Astrocyte of the cerebellum (primary cell): ENCODE data around the gene WSCD1.
A peak's percentile ranks its signal among the peaks of the same experiment; 100 is the strongest.

Source experiments
- DNase-seq: peaks from one replicate; pipeline ENCODE4 v3.0.0-alpha.2; 2011; ENCODE audit warnings: low read depth
- H3K4me3 ChIP-seq: 2 replicates; pipeline ENCODE4 v1.5.1; 2011; ENCODE audit warnings: mild to moderate bottlenecking, low read depth, low read length, moderate library complexity
- in situ Hi-C: cut with HindIII; loops from 2 replicates; pipeline ENCODE4 v1.10.0; 2017; ENCODE audit warnings: low sequenced_read_pairs
- TF ChIP-seq, protein P1 (sequence below): IDR thresholded peaks from 2 replicates; pipeline ENCODE4 v1.5.1; 2012; ENCODE audit warnings: low read length, low read depth, moderate library complexity, mild to moderate bottlenecking; ENCODE audit errors: missing control alignments

WSCD1 gene

DNA sequence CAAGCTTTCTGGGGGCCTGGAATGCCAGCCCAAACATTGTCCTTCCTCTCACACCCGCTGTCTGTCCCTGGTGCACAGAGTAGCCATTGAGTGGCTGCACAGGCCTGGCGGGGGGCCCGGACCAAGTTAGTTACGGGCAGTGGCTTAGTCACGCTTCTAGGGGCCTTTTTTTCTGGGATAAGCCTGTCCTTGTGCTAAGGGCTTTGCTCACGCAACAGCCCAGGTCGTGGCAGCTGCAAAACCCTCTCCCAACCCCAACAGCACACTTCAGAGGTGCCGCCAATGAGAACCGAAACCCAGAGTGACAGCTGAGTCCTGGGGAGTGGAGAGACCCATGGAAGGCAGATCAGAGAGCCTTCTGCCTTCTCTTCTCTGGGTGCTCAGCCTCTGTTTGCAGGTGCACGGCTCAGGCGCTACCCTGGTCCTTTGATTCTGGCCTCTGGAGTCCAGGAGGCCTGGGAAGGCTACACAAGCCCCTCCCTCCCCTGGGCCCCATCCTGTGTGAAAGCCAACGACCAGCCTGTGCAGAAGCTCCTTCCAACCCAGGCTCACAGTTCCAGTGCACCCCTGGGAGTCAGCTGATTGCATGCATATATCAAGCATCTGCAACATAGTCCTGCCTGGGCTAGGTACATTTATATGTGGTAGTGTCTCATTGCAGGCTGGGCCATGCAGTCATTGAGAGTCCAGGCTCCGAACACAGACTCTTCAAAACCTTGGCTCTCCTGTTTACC, 9.1 kb downstream of the WSCD1 start:
- peak; percentile 34 for DNase-seq
- H3K4me3 ChIP-seq, result no peak overlapping the region
- in situ Hi-C loops, result no loop called here
- TF ChIP-seq, protein P1, sequence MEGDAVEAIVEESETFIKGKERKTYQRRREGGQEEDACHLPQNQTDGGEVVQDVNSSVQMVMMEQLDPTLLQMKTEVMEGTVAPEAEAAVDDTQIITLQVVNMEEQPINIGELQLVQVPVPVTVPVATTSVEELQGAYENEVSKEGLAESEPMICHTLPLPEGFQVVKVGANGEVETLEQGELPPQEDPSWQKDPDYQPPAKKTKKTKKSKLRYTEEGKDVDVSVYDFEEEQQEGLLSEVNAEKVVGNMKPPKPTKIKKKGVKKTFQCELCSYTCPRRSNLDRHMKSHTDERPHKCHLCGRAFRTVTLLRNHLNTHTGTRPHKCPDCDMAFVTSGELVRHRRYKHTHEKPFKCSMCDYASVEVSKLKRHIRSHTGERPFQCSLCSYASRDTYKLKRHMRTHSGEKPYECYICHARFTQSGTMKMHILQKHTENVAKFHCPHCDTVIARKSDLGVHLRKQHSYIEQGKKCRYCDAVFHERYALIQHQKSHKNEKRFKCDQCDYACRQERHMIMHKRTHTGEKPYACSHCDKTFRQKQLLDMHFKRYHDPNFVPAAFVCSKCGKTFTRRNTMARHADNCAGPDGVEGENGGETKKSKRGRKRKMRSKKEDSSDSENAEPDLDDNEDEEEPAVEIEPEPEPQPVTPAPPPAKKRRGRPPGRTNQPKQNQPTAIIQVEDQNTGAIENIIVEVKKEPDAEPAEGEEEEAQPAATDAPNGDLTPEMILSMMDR, result no peak

DNA sequence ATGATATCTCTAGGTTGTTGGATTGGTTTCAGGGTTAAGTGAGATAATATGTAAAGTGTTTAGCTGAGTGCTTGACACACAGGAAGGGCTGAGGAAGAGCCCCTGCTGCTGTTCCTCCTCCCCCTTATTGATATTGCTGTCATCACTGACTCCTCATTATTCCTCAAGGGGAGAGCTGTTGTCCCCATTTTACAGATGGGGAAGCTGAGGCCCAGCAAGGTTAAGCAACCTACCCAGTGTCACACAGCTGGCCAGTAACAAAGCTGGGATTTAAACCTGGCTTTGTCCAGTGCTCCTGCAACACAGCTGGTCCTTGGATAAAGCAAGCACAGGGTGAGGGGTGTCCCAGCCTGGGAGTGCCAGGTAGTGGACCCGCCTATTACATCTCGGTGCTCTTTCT, 9.8 kb downstream of the WSCD1 start:
- in situ Hi-C loops, result no loop called here
- TF ChIP-seq, protein P1, result no peak
- H3K4me3 ChIP-seq, result no peak overlapping the region
- DNase-seq, result no peak

DNA sequence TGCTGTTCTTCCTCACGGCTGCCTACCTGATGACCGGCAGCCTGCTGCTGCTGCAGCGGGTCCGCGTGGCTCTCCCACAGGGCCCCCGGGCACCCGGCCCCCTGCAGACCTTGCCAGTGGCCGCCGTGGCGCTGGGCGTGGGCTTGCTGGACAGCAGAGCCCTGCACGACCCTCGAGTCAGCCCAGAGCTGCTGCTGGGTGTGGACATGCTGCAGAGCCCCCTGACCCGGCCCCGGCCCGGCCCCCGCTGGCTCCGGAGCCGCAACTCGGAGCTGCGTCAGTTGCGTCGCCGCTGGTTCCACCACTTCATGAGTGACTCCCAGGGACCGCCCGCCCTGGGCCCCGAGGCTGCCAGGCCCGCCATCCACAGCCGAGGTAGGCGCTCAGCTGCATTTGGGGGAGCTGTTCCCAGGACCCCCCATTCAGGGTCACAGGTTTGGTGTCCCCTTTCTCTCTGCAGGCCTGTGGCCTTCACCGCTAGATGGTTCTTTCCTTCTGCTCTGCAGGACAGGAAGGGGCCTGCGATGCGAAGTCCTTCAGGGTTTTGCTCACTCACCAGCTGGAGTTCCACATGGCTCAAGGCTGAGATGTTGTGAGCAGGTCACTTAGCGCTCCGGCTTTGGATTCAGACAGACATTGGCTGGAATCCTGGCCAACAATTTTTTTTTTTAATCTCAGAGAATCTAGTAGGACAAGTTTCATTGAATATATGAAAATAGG, 10.7 kb downstream of the WSCD1 start:
- in situ Hi-C loops, result no loop called here
- no peak for DNase-seq
- TF ChIP-seq, protein P1, result no peak
- no peak overlapping the region for H3K4me3 ChIP-seq

DNA sequence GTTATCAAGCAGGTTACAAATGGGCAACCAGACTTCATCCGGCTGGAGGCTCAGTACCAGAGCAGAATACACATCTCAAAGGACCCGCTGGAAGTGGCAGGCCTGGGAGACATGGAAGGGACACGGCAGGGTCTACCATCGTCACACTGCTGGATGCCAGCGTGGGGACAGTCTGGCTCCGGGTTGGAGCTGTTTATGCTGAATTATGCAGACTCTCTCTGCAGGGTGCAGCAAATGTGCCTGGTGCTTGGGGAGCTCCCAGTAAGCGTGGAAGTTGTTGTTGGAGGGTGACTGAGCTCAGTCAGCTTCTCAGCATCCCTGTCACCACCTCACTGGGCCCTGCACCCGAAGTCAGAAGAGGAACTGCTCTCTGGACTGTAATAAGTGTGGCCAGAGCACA, 12.2 kb downstream of the WSCD1 start:
- no peak overlapping the region for H3K4me3 ChIP-seq
- no peak for DNase-seq
- TF ChIP-seq, protein P1, result no peak
- in situ Hi-C loops, result no loop called here

DNA sequence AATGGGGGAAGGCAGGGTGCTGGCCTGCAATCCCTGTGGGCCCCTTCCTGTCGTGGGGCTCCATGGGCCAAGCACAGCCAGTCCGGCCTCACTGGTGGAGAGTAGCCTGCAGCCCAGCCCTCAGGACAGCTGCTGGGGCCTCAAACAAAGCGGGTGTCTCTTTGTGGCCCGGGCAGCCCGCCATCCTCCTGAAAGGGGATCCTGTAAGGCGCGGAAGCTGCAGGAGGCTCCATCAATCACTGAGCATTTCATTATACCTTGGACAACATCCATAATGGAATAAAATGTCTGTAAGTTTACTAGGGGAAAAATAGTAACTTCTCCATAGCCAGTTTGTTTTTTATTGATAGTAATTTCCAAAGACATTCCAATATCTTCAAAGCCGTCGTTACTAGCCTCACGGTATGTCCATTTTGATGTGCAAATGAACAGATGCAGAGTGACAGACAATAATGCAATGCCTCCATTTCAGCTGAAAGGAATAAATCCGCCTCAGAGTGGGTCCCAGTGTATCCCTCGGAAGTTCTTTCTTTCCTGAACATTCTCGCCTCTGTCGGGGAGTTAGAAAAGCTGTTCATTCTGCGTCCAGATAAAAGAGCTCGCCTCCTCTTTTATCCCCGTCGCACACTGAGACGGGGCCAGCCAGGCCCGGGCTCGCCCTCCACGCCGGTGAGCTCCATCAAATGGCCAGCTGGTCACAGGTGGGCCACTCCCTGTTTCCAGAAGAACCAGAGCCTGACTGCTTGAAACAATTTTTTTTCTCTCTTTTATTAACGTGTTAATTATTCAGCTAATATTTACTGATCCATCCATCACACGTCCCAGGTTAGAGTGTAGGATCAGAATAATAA, 14.4 kb downstream of the WSCD1 start:
- peak; percentile 47 for DNase-seq
- H3K4me3 ChIP-seq, result no peak overlapping the region
- TF ChIP-seq, protein P1, result no peak
- in situ Hi-C loops, result no loop called here

DNA sequence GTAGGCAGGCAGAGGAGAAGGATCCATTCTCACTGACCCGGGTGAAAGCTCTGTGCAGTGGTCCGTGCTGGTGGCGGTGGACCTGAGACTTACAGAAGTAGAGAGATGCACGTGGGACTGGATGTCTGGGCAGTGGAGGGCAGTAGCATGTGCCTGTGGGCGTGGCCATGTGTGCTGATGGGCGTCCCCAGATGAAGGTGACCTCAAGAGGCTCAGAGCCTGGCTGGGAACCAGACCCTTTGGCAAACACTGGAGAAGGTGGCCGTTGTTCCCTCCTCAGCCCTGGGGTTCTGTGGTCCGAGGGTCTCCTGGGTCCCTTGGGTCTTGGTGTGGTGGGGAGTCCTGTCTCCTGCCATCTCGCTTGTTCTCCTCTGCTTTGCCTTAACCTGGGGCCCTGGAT, 15.6 kb downstream of the WSCD1 start:
- TF ChIP-seq, protein P1, result no peak
- DNase-seq, result no peak
- in situ Hi-C loops, result no loop called here
- H3K4me3 ChIP-seq, result no peak overlapping the region
